Esophagus squamous epithelium (tissue), 5 donors: ENCODE data around the gene CNTN1. TPM values are rescaled to one million over a fixed set of nuclear protein-coding genes. Genes with fewer than 3 reads are reported as not detected.

ENCODE experiments used
- DNase-seq: peaks from one replicate; lab custom pipeline; 2025; lab: John Stamatoyannopoulos, UW
- H3K27ac ChIP-seq, 4 donors: fragments of 200-600 bp; sonication (generic); one replicate each; pipeline ENCODE4 v1.5.1; 2016 to 2019; ENCODE audit warnings: mild to moderate bottlenecking in 1 of 4
- H3K27me3 ChIP-seq, 4 donors: fragments of 200-600 bp; sonication (generic); 1 replicate in 3 of 4; 2 replicates in 1 of 4; pipeline versions ENCODE4 v1.5.1 to v1.6.0; 2017 to 2021; ENCODE audit warnings: antibody characterized with exemption in 1 of 4
- H3K36me3 ChIP-seq, 3 donors: fragments of 200-600 bp; sonication (generic); one replicate each; pipeline ENCODE4 v1.5.1; 2016 to 2019
- H3K4me1 ChIP-seq, 3 donors: fragments of 200-600 bp; sonication (generic); one replicate each; pipeline ENCODE4 v1.5.1; 2017 to 2019
- H3K4me3 ChIP-seq, 4 donors: fragments of 200-600 bp; sonication (generic); 1 replicate in 3 of 4; 2 replicates in 1 of 4; pipeline ENCODE4 v1.5.1; 2016 to 2019; ENCODE audit warnings: mild to moderate bottlenecking in 2 of 4, moderate library complexity in 1 of 4
- H3K9me3 ChIP-seq, 3 donors: fragments of 200-600 bp; sonication (generic); one replicate each; pipeline ENCODE4 v1.5.1; 2016 to 2019
- POLR2A ChIP-seq, 4 donors: fragments of 450-650 bp; IDR thresholded peaks; one replicate each; pipeline ENCODE4 v1.6.1; 2017; ENCODE audit warnings: antibody characterized with exemption in 4 of 4, mild to moderate bottlenecking in 4 of 4, moderate library complexity in 3 of 4
- WGBS, 2 donors: methylation state at CpG; one replicate each; pipeline ENCODE4 v1.1.5; 2018; 5-methylcytosine and 5-hydroxymethylcytosine counted together
- intact Hi-C: fragments of 100-400 bp; cut with DNase I; formaldehyde crosslinking; loops from one replicate; pipeline ENCODE4 v1.15.0; 2022
- total RNA-seq, 4 donors: library from RNA; depleted of rRNA; stranded (reverse); fragments of >200 nt; gene quantifications; one replicate each; pipeline ENCODE4 v1.1.0, GENCODE V29; 2016
- TF ChIP-seq, protein P1 (sequence below), 6 experiments: fragments of 450-650 bp in 4 of 6; fragments of 200-600 bp in 2 of 6; sonication (generic) in 2 of 6; IDR thresholded peaks; one replicate each; pipeline ENCODE4 v1.5.1; 2016 to 2019; ENCODE audit warnings: antibody characterized with exemption in 6 of 6, mild to moderate bottlenecking in 4 of 6, moderate library complexity in 4 of 6
- donor health status: DM: yes; HTN: yes; CAD: no.

CNTN1 gene
- total RNA-seq, 4 donors from 2014 or later: 0.83 to 15.7 (median 5.8) TPM

- H3K27ac ChIP-seq: no peak overlapping the region
- WGBS, 2 donors: 79 to 83% methylated on average over 1 of the region's 1 CpG
- DNase-seq: no peak
- H3K4me1 ChIP-seq: no peaks in the 10 kb centered on the region
- H3K36me3 ChIP-seq: no peaks in the 10 kb centered on the region
- TF ChIP-seq, protein P1, sequence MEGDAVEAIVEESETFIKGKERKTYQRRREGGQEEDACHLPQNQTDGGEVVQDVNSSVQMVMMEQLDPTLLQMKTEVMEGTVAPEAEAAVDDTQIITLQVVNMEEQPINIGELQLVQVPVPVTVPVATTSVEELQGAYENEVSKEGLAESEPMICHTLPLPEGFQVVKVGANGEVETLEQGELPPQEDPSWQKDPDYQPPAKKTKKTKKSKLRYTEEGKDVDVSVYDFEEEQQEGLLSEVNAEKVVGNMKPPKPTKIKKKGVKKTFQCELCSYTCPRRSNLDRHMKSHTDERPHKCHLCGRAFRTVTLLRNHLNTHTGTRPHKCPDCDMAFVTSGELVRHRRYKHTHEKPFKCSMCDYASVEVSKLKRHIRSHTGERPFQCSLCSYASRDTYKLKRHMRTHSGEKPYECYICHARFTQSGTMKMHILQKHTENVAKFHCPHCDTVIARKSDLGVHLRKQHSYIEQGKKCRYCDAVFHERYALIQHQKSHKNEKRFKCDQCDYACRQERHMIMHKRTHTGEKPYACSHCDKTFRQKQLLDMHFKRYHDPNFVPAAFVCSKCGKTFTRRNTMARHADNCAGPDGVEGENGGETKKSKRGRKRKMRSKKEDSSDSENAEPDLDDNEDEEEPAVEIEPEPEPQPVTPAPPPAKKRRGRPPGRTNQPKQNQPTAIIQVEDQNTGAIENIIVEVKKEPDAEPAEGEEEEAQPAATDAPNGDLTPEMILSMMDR (IDR thresholded peaks at IDR 0.05): no peak
- TF ChIP-seq POLR2A (IDR thresholded peaks at IDR 0.05): no peak
- H3K9me3 ChIP-seq: no peaks in the 10 kb centered on the region
- no peaks in the 10 kb centered on the region for H3K27me3 ChIP-seq
- H3K4me3 ChIP-seq: no peak overlapping the region
- intact Hi-C loops: no loop called here
These were observed 36.8 kb upstream of the CNTN1 start for GRCh38 chr12:40655451-40655850.

GRCh38 chr12:40662366-40662765 is 29.9 kb upstream of the CNTN1 start:
- no peaks in the 10 kb centered on the region for H3K4me1 ChIP-seq
- no peak for DNase-seq
- no peaks in the 10 kb centered on the region for H3K9me3 ChIP-seq
- H3K36me3 ChIP-seq: no peaks in the 10 kb centered on the region
- no peak overlapping the region for H3K4me3 ChIP-seq
- H3K27ac ChIP-seq: no peak overlapping the region
- no peaks in the 10 kb centered on the region for H3K27me3 ChIP-seq
- TF ChIP-seq, protein P1 (IDR thresholded peaks at IDR 0.05): no peak
- TF ChIP-seq POLR2A (IDR thresholded peaks at IDR 0.05): no peak
- intact Hi-C loops: no loop called here
- WGBS, 2 donors: 87 to 96% methylated on average over 3 to 4 of the region's 4 CpGs

GRCh38 chr12:40663781-40664180 is 28.5 kb upstream of the CNTN1 start:
- intact Hi-C loops: no loop called here
- WGBS, 2 donors: 40 to 44% methylated on average over 1 of the region's 1 CpG

DNA sequence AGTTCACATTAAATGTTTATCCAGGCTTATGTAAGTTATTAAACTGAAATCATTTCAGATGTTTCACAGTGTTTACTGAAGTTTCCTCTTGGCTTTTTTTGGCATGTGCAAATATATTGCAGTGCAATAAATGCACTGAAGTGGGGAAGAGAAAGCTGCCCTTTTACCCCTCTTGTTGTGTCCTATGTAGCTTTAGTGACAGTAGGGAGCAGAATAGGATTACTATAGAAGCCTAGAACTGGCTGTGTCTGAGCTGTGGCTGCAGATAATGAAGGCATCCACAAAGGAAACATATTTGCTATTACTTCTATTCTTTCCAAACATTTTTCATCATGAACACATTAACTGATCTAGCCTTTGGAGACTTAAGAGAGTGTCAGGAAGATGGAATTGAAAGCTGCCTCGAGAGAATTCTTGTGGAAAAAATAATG is 24.1 kb upstream of the CNTN1 start:
- H3K4me1 ChIP-seq: peaks cover 0 to 4% (median 0%) of the 10 kb centered on the region in 3 donors
- WGBS, 2 donors: 19 to 29% methylated on average over 1 of the region's 1 CpG
- H3K36me3 ChIP-seq: no peaks in the 10 kb centered on the region
- no peak for DNase-seq
- no peaks in the 10 kb centered on the region for H3K27me3 ChIP-seq
- no peaks in the 10 kb centered on the region for H3K9me3 ChIP-seq
- intact Hi-C loops: no loop called here
- no peak overlapping the region for H3K27ac ChIP-seq
- H3K4me3 ChIP-seq: no peak overlapping the region
- TF ChIP-seq, protein P1 (IDR thresholded peaks at IDR 0.05): no peak
- TF ChIP-seq POLR2A (IDR thresholded peaks at IDR 0.05): no peak

More at GRCh38 chr12:40663781-40664180, 28.5 kb upstream of the CNTN1 start:
- H3K27ac ChIP-seq: no peak overlapping the region
- H3K36me3 ChIP-seq: no peaks in the 10 kb centered on the region
- H3K4me3 ChIP-seq: no peak overlapping the region
- no peaks in the 10 kb centered on the region for H3K9me3 ChIP-seq
- peaks cover 0 to 4% (median 0%) of the 10 kb centered on the region in 3 donors for H3K4me1 ChIP-seq
- H3K27me3 ChIP-seq: no peaks in the 10 kb centered on the region
- DNase-seq: no peak
- no peak for TF ChIP-seq POLR2A (IDR thresholded peaks at IDR 0.05)
- TF ChIP-seq, protein P1 (IDR thresholded peaks at IDR 0.05): no peak

DNA sequence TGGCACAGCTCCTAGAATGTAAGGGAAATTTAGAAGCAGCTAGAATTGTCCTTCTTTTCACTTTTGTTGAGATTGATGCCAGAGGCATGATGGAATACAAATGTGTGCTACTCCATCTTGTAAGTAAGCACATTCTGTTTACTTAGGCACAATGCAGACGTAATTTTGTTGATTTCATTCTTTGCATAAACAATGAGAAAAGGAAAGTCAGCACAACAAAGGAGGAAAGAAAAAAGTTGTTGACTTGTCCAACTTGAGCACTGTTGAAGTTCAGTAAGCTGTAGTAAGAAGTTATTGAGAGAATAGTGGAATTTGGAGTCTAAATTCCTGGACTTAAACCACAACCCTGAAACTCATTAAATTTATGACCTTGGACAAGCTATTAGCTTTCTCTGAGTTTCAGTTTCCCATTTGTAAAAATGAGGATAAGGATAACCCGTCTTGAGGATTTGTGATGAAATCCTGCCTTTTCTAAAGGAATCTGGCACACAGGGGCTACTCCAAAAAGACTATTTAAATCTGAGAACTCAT is 19.4 kb upstream of the CNTN1 start:
- Histone ChIP-seq H3K27ac (no peak overlapping the region), H3K4me1 (peaks cover 0 to 4% (median 0%) of the 10 kb centered on the region in 3 donors), H3K27me3 (no peaks in the 10 kb centered on the region), H3K4me3 (no peak overlapping the region), H3K36me3 (no peaks in the 10 kb centered on the region), H3K9me3 (no peaks in the 10 kb centered on the region)
- intact Hi-C loops: no loop called here
- DNase-seq: no peak
- no peak for TF ChIP-seq POLR2A (IDR thresholded peaks at IDR 0.05)
- WGBS, 2 donors: 25 to 27% methylated on average over 2 of the region's 2 CpGs
